ENCODE measurements around the gene SETD2. TPM values are rescaled to one million over a fixed set of nuclear protein-coding genes. Genes with fewer than 3 reads are reported as not detected.

Gene SETD2
- total and polyA plus RNA-seq, 2 of the 8 experiments (the other 6 are each of a cell fraction or from before 2014, with no cell fraction given) = 15.7 to 46.3 TPM

GRCh38 chr3:47159820-47160219, 4.1 kb downstream of the SETD2 start (continued):
- TF ChIP-seq E2F6 (IDR thresholded peaks at IDR 0.05) (no peak), YY1 (IDR thresholded peaks at IDR 0.05; ENCODE audit: low read depth, low read length) (no peak), HDAC2 (IDR thresholded peaks at IDR 0.05; ENCODE audit: borderline replicate concordance in 1 of 2, low read depth in 2 of 2, low read length in 2 of 2) (no peak), TEAD4 (IDR thresholded peaks at IDR 0.05; ENCODE audit: low read depth, low read length) (no peak), RXRA (IDR thresholded peaks at IDR 0.05; ENCODE audit: insufficient read depth, low read depth, low read length) (no peak)

All from H1 (cell line).